ENCODE results near the gene KLK8.

KLK8 gene

GRCh38 chr19:51018745-51019543 lies 17.5 kb upstream of the KLK8 start:
- no peaks in the 10 kb centered on the region for H3K4me1 ChIP-seq (ENCODE audit: control insufficient read depth in 1 of 2, insufficient read depth in 2 of 2, low read length in 2 of 2)
- no peak overlapping the region for H3K27ac ChIP-seq (ENCODE audit: low read depth, low read length)
- H3K27me3 ChIP-seq (ENCODE audit: control insufficient read depth in 1 of 2, insufficient read depth in 2 of 2, low read length in 2 of 2), result peaks cover 20 to 25% of the 10 kb centered on the region in 2 donors
- no peaks in the 10 kb centered on the region for H3K36me3 ChIP-seq (ENCODE audit: control insufficient read depth in 1 of 2, insufficient read depth in 2 of 2, low read length in 2 of 2)
- no peak overlapping the region for H3K4me3 ChIP-seq (ENCODE audit: low read depth in 1 of 2, low read length in 2 of 2)
- no peaks in the 10 kb centered on the region for H3K9me3 ChIP-seq (ENCODE audit: control insufficient read depth in 1 of 2, low read length in 2 of 2)
- no peak overlapping the region for H3K9ac ChIP-seq (ENCODE audit: low read depth in 1 of 2, low read length in 2 of 2)

- Histone ChIP-seq H3K27me3 (ENCODE audit: control insufficient read depth in 1 of 2, insufficient read depth in 2 of 2, low read length in 2 of 2) (peaks cover 20% of the 10 kb centered on the region in 2 donors), H3K9me3 (ENCODE audit: control insufficient read depth in 1 of 2, low read length in 2 of 2) (no peaks in the 10 kb centered on the region), H3K4me3 (ENCODE audit: low read depth in 1 of 2, low read length in 2 of 2) (no peak overlapping the region), H3K4me1 (ENCODE audit: control insufficient read depth in 1 of 2, insufficient read depth in 2 of 2, low read length in 2 of 2) (no peaks in the 10 kb centered on the region), H3K36me3 (ENCODE audit: control insufficient read depth in 1 of 2, insufficient read depth in 2 of 2, low read length in 2 of 2) (no peaks in the 10 kb centered on the region), H3K27ac (ENCODE audit: low read depth, low read length) (no peak overlapping the region), H3K9ac (ENCODE audit: low read depth in 1 of 2, low read length in 2 of 2) (no peak overlapping the region)
Measured at GRCh38 chr19:51016798-51017683, 15.6 kb upstream of the KLK8 start.

- Histone ChIP-seq H3K4me1 (ENCODE audit: control insufficient read depth in 1 of 2, insufficient read depth in 2 of 2, low read length in 2 of 2) (no peaks in the 10 kb centered on the region), H3K4me3 (ENCODE audit: low read depth in 1 of 2, low read length in 2 of 2) (no peak overlapping the region), H3K9me3 (ENCODE audit: control insufficient read depth in 1 of 2, low read length in 2 of 2) (no peaks in the 10 kb centered on the region), H3K36me3 (ENCODE audit: control insufficient read depth in 1 of 2, insufficient read depth in 2 of 2, low read length in 2 of 2) (no peaks in the 10 kb centered on the region), H3K27ac (ENCODE audit: low read depth, low read length) (no peak overlapping the region), H3K27me3 (ENCODE audit: control insufficient read depth in 1 of 2, insufficient read depth in 2 of 2, low read length in 2 of 2) (peaks cover 20% of the 10 kb centered on the region in 2 donors), H3K9ac (ENCODE audit: low read depth in 1 of 2, low read length in 2 of 2) (no peak overlapping the region)
Measured at GRCh38 chr19:51015691-51016267, 14.4 kb upstream of the KLK8 start.

- Histone ChIP-seq H3K27ac (ENCODE audit: low read depth, low read length) (no peak overlapping the region), H3K36me3 (ENCODE audit: control insufficient read depth in 1 of 2, insufficient read depth in 2 of 2, low read length in 2 of 2) (no peaks in the 10 kb centered on the region), H3K27me3 (ENCODE audit: control insufficient read depth in 1 of 2, insufficient read depth in 2 of 2, low read length in 2 of 2) (peaks cover 12 to 20% of the 10 kb centered on the region in 2 donors), H3K4me1 (ENCODE audit: control insufficient read depth in 1 of 2, insufficient read depth in 2 of 2, low read length in 2 of 2) (no peaks in the 10 kb centered on the region), H3K4me3 (ENCODE audit: low read depth in 1 of 2, low read length in 2 of 2) (no peak overlapping the region), H3K9me3 (ENCODE audit: control insufficient read depth in 1 of 2, low read length in 2 of 2) (no peaks in the 10 kb centered on the region), H3K9ac (ENCODE audit: low read depth in 1 of 2, low read length in 2 of 2) (no peak overlapping the region)
Measured at GRCh38 chr19:51014242-51014641, 12.8 kb upstream of the KLK8 start.

- no peak overlapping the region for H3K4me3 ChIP-seq (ENCODE audit: low read depth in 1 of 2, low read length in 2 of 2)
- H3K9ac ChIP-seq (ENCODE audit: low read depth in 1 of 2, low read length in 2 of 2), result no peak overlapping the region
- H3K9me3 ChIP-seq (ENCODE audit: control insufficient read depth in 1 of 2, low read length in 2 of 2), result no peaks in the 10 kb centered on the region
- no peaks in the 10 kb centered on the region for H3K4me1 ChIP-seq (ENCODE audit: control insufficient read depth in 1 of 2, insufficient read depth in 2 of 2, low read length in 2 of 2)
- H3K27ac ChIP-seq (ENCODE audit: low read depth, low read length), result no peak overlapping the region
- no peaks in the 10 kb centered on the region for H3K36me3 ChIP-seq (ENCODE audit: control insufficient read depth in 1 of 2, insufficient read depth in 2 of 2, low read length in 2 of 2)
- H3K27me3 ChIP-seq (ENCODE audit: control insufficient read depth in 1 of 2, insufficient read depth in 2 of 2, low read length in 2 of 2), result peaks cover 8 to 20% of the 10 kb centered on the region in 2 donors
Measured at GRCh38 chr19:51012661-51013190, 11.3 kb upstream of the KLK8 start.

- no peak overlapping the region for H3K27ac ChIP-seq (ENCODE audit: low read depth, low read length)
- H3K9me3 ChIP-seq (ENCODE audit: control insufficient read depth in 1 of 2, low read length in 2 of 2), result no peaks in the 10 kb centered on the region
- H3K9ac ChIP-seq (ENCODE audit: low read depth in 1 of 2, low read length in 2 of 2), result no peak overlapping the region
- H3K36me3 ChIP-seq (ENCODE audit: control insufficient read depth in 1 of 2, insufficient read depth in 2 of 2, low read length in 2 of 2), result no peaks in the 10 kb centered on the region
- H3K4me1 ChIP-seq (ENCODE audit: control insufficient read depth in 1 of 2, insufficient read depth in 2 of 2, low read length in 2 of 2), result no peaks in the 10 kb centered on the region
- no peak overlapping the region for H3K4me3 ChIP-seq (ENCODE audit: low read depth in 1 of 2, low read length in 2 of 2)
- peaks cover 0 to 4% of the 10 kb centered on the region in 2 donors for H3K27me3 ChIP-seq (ENCODE audit: control insufficient read depth in 1 of 2, insufficient read depth in 2 of 2, low read length in 2 of 2)
Measured at GRCh38 chr19:51010066-51010795, 8.8 kb upstream of the KLK8 start.

GRCh38 chr19:51009061-51009891 lies 7.9 kb upstream of the KLK8 start:
- Histone ChIP-seq H3K4me1 (ENCODE audit: control insufficient read depth in 1 of 2, insufficient read depth in 2 of 2, low read length in 2 of 2) (no peaks in the 10 kb centered on the region), H3K36me3 (ENCODE audit: control insufficient read depth in 1 of 2, insufficient read depth in 2 of 2, low read length in 2 of 2) (no peaks in the 10 kb centered on the region), H3K9me3 (ENCODE audit: control insufficient read depth in 1 of 2, low read length in 2 of 2) (no peaks in the 10 kb centered on the region), H3K27ac (ENCODE audit: low read depth, low read length) (no peak overlapping the region), H3K27me3 (ENCODE audit: control insufficient read depth in 1 of 2, insufficient read depth in 2 of 2, low read length in 2 of 2) (no peaks in the 10 kb centered on the region), H3K4me3 (ENCODE audit: low read depth in 1 of 2, low read length in 2 of 2) (no peak overlapping the region), H3K9ac (ENCODE audit: low read depth in 1 of 2, low read length in 2 of 2) (no peak overlapping the region)

GRCh38 chr19:51007488-51007887 lies 6.1 kb upstream of the KLK8 start:
- H3K27me3 ChIP-seq (ENCODE audit: control insufficient read depth in 1 of 2, insufficient read depth in 2 of 2, low read length in 2 of 2), result no peaks in the 10 kb centered on the region
- H3K27ac ChIP-seq (ENCODE audit: low read depth, low read length), result no peak overlapping the region
- H3K36me3 ChIP-seq (ENCODE audit: control insufficient read depth in 1 of 2, insufficient read depth in 2 of 2, low read length in 2 of 2), result no peaks in the 10 kb centered on the region

GRCh38 chr19:51006406-51006805 lies 5.0 kb upstream of the KLK8 start:
- H3K9ac ChIP-seq (ENCODE audit: low read depth in 1 of 2, low read length in 2 of 2), result no peak overlapping the region
- no peaks in the 10 kb centered on the region for H3K9me3 ChIP-seq (ENCODE audit: control insufficient read depth in 1 of 2, low read length in 2 of 2)
- H3K27me3 ChIP-seq (ENCODE audit: control insufficient read depth in 1 of 2, insufficient read depth in 2 of 2, low read length in 2 of 2), result no peaks in the 10 kb centered on the region
- no peak overlapping the region for H3K27ac ChIP-seq (ENCODE audit: low read depth, low read length)
- H3K36me3 ChIP-seq (ENCODE audit: control insufficient read depth in 1 of 2, insufficient read depth in 2 of 2, low read length in 2 of 2), result no peaks in the 10 kb centered on the region
- H3K4me3 ChIP-seq (ENCODE audit: low read depth in 1 of 2, low read length in 2 of 2), result no peak overlapping the region
- no peaks in the 10 kb centered on the region for H3K4me1 ChIP-seq (ENCODE audit: control insufficient read depth in 1 of 2, insufficient read depth in 2 of 2, low read length in 2 of 2)

More at GRCh38 chr19:51007488-51007887, 6.1 kb upstream of the KLK8 start:
- Histone ChIP-seq H3K4me1 (ENCODE audit: control insufficient read depth in 1 of 2, insufficient read depth in 2 of 2, low read length in 2 of 2) (no peaks in the 10 kb centered on the region), H3K4me3 (ENCODE audit: low read depth in 1 of 2, low read length in 2 of 2) (no peak overlapping the region), H3K9me3 (ENCODE audit: control insufficient read depth in 1 of 2, low read length in 2 of 2) (no peaks in the 10 kb centered on the region), H3K9ac (ENCODE audit: low read depth in 1 of 2, low read length in 2 of 2) (no peak overlapping the region)
